ENCODE measurements around the gene NOTCH1.

GRCh38 chr9:136543280-136543679 is 2.6 kb downstream of the NOTCH1 start:
- no peak for TF ChIP-seq RAD21 (conservative IDR thresholded peaks at IDR 0.05)
- TF ChIP-seq CTCF (IDR thresholded peaks at IDR 0.05; ENCODE audit: poor library complexity, severe bottlenecking): no peak
- no peak for TF ChIP-seq EZH2 (IDR thresholded peaks at IDR 0.05; ENCODE audit: borderline replicate concordance, insufficient read depth, low read length, poor library complexity, severe bottlenecking)
- TF ChIP-seq REST (IDR thresholded peaks at IDR 0.05; ENCODE audit: borderline replicate concordance): no peak
- TF ChIP-seq SMC3 (conservative IDR thresholded peaks at IDR 0.05; ENCODE audit: poor library complexity): no peak
- TF ChIP-seq MXI1 (conservative IDR thresholded peaks at IDR 0.05; ENCODE audit: poor library complexity, severe bottlenecking): no peak
- no peak for TF ChIP-seq EP300 (conservative IDR thresholded peaks at IDR 0.05; ENCODE audit: poor library complexity, severe bottlenecking)
- TF ChIP-seq POLR2AphosphoS5 (IDR thresholded peaks at IDR 0.05): no peak
